Measurements from ENCODE around the gene SERPINA4. TPM values are rescaled to one million over a fixed set of nuclear protein-coding genes. Genes with fewer than 3 reads are reported as not detected.

Gene SERPINA4
- total and polyA plus RNA-seq, 9 of the 15 experiments (the other 6 are each of a cell fraction or from before 2014, with no cell fraction given), result not detected

DNA sequence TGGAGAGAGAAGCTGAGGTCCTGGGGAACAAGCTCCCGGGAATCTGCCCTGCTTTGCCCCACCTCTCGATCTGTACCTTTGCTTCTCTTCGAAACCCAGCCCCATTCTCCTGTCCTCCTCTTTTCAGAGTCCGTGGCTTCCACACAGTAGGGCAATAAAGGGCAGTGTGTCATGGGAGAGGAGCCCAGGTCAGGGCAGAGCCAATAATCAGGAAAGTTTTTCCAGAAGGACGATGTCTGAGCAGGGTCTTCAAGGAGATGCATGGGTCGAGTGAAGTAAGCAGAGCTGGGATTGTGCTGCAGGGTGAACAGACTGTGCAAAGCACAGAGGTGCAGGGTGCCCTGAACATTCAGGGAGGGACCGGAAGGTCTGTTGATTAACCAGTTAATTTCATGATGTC is 22.1 kb upstream of the SERPINA4 start (continued):
- TF ChIP-seq, protein P1, sequence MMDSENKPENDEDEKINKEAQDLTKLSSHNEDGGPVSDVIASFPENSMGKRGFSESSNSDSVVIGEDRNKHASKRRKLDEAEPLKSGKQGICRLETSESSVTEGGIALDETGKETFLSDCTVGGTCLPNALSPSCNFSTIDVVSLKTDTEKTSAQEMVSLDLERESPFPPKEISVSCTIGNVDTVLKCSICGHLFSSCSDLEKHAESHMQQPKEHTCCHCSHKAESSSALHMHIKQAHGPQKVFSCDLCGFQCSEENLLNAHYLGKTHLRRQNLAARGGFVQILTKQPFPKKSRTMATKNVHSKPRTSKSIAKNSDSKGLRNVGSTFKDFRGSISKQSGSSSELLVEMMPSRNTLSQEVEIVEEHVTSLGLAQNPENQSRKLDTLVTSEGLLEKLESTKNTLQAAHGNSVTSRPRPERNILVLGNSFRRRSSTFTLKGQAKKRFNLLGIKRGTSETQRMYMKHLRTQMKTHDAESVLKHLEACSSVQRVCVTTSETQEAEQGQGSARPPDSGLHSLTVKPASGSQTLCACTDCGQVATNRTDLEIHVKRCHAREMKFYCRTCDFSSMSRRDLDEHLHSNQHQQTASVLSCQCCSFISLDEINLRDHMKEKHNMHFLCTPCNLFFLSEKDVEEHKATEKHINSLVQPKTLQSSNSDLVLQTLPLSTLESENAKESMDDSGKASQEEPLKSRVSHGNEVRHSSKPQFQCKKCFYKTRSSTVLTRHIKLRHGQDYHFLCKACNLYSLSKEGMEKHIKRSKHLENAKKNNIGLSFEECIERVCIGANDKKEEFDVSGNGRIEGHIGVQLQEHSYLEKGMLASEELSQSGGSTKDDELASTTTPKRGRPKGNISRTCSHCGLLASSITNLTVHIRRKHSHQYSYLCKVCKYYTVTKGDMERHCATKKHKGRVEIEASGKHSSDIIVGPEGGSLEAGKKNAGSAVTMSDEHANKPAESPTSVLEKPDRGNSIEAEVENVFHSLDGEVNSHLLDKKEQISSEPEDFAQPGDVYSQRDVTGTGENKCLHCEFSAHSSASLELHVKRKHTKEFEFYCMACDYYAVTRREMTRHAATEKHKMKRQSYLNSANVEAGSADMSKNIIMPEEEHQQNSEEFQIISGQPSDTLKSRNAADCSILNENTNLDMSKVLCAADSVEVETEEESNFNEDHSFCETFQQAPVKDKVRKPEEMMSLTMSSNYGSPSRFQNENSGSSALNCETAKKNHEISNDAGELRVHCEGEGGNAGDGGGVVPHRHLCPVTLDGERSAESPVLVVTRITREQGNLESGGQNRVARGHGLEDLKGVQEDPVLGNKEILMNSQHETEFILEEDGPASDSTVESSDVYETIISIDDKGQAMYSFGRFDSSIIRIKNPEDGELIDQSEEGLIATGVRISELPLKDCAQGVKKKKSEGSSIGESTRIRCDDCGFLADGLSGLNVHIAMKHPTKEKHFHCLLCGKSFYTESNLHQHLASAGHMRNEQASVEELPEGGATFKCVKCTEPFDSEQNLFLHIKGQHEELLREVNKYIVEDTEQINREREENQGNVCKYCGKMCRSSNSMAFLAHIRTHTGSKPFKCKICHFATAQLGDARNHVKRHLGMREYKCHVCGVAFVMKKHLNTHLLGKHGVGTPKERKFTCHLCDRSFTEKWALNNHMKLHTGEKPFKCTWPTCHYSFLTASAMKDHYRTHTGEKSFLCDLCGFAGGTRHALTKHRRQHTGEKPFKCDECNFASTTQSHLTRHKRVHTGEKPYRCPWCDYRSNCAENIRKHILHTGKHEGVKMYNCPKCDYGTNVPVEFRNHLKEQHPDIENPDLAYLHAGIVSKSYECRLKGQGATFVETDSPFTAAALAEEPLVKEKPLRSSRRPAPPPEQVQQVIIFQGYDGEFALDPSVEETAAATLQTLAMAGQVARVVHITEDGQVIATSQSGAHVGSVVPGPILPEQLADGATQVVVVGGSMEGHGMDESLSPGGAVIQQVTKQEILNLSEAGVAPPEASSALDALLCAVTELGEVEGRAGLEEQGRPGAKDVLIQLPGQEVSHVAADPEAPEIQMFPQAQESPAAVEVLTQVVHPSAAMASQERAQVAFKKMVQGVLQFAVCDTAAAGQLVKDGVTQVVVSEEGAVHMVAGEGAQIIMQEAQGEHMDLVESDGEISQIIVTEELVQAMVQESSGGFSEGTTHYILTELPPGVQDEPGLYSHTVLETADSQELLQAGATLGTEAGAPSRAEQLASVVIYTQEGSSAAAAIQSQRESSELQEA (IDR thresholded peaks at IDR 0.05; ENCODE audit: low read depth), result no peak
- TF ChIP-seq RNF2 (IDR thresholded peaks at IDR 0.05) (no peak), PHF20 (IDR thresholded peaks at IDR 0.05; ENCODE audit: partially characterized antibody) (no peak), ZNF583 (CRISPR knock-in tag; IDR thresholded peaks at IDR 0.05) (no peak), ZNF311 (CRISPR knock-in tag; IDR thresholded peaks at IDR 0.05) (no peak)
